DND-41 (cell line): Measurements from ENCODE around the gene DZIP3.
"Not testable (repeated sequence)": the region's sequence is repeated elsewhere in the genome, so short reads cannot be mapped to it uniquely, and the experiment has no call there.

Experiments
- CTCF ChIP-seq: IDR thresholded peaks from 2 replicates; pipeline ENCODE4 v1.5.1; 2012; ENCODE audit warnings: borderline replicate concordance, low read length, moderate library complexity, mild to moderate bottlenecking; ENCODE audit not compliant: poor library complexity, severe bottlenecking; ENCODE audit errors: extremely low read depth
- EZH2 ChIP-seq: IDR thresholded peaks from 3 replicates; pipeline ENCODE4 v1.6.1; 2012; ENCODE audit warnings: borderline replicate concordance, low read depth, mild to moderate bottlenecking, moderate library complexity, low read length, inconsistent platforms; ENCODE audit not compliant: severe bottlenecking

GRCh38 chr3:108692286-108692685, 102.8 kb downstream of the DZIP3 start:
- not testable (repeated sequence) for TF ChIP-seq CTCF, EZH2
